Measurements from ENCODE around the gene IGFBPL1. TPM values are rescaled to one million over a fixed set of nuclear protein-coding genes. Genes with fewer than 3 reads are reported as not detected.
A peak's percentile ranks its signal among the peaks of the same experiment; 100 is the strongest.

Gene IGFBPL1
- polyA plus RNA-seq, 3 donors = not detected

GRCh38 chr9:38424918-38425317 lies 664 bp upstream of the IGFBPL1 start:
- Histone ChIP-seq H3K27ac (ENCODE audit: low read depth in 1 of 2, low read length in 2 of 2) (no peak overlapping the region), H3K9ac (ENCODE audit: insufficient read depth, low read length, poor library complexity, severe bottlenecking) (no peak overlapping the region), H3K4me2 (replicated peaks; ENCODE audit: extremely low read depth, low read length, poor library complexity, severe bottlenecking) (no peak overlapping the region), H3K4me1 (ENCODE audit: control insufficient read depth in 1 of 2, insufficient read depth in 2 of 2, low read length in 2 of 2) (no peaks in the 10 kb centered on the region), H3K79me2 (ENCODE audit: insufficient read depth, low read length) (no peaks in the 10 kb centered on the region), H3K27me3 (ENCODE audit: control insufficient read depth in 2 of 2, insufficient read depth in 2 of 2, low read length in 2 of 2) (peaks cover 36 to 44% of the 10 kb centered on the region in 2 donors), H3K9me3 (replicated peaks in 1 of 2; ENCODE audit: control insufficient read depth in 1 of 2, insufficient read depth in 1 of 2, low read length in 2 of 2) (peaks cover 0 to 5% of the 10 kb centered on the region in 2 donors), H3K4me3 (replicated peaks in 1 of 3; ENCODE audit: low read depth in 2 of 3, low read length in 3 of 3) (no peak overlapping the region), H4K20me1 (ENCODE audit: insufficient read depth, low read length) (no peaks in the 10 kb centered on the region), H2AFZ (ENCODE audit: insufficient read depth, low read depth, low read length, poor library complexity, severe bottlenecking) (no peak overlapping the region), H3K36me3 (replicated peaks in 1 of 2; ENCODE audit: control insufficient read depth in 1 of 2, insufficient read depth in 2 of 2, low read length in 2 of 2) (no peaks in the 10 kb centered on the region)
- intact Hi-C loops (cut with micrococcal nuclease) = no loop called here
- no CpG with 5 or more reads among the region's 4 CpGs for WGBS (ENCODE audit: insufficient coverage)
- peak overlapping the region in 1 of 2 donors; percentile 65 for H3K4me3 Mint-ChIP-seq
- H3K36me3 Mint-ChIP-seq = no peaks in the 10 kb centered on the region
- peaks cover 0 to 1% (median 0%) of the 10 kb centered on the region in 7 donors for H3K9me3 Mint-ChIP-seq
- no peak for DNase-seq
- TF ChIP-seq CTCF (IDR thresholded peaks at IDR 0.05) = no peak
- H3K27me3 Mint-ChIP-seq (ENCODE audit: low read depth in 3 of 3) = peaks cover 37 to 60% (median 56%) of the 10 kb centered on the region in 3 donors
- H3K4me1 Mint-ChIP-seq = peaks cover 4% of the 10 kb centered on the region
- no peak overlapping the region for H3K27ac Mint-ChIP-seq

- H3K9me3 Mint-ChIP-seq = peaks cover 0 to 1% (median 0%) of the 10 kb centered on the region in 7 donors
- no peak overlapping the region for H3K27ac ChIP-seq (ENCODE audit: low read depth in 1 of 2, low read length in 2 of 2)
- H3K9me3 ChIP-seq (replicated peaks in 1 of 2; ENCODE audit: control insufficient read depth in 1 of 2, insufficient read depth in 1 of 2, low read length in 2 of 2) = peaks cover 0 to 5% of the 10 kb centered on the region in 2 donors
- H3K4me3 Mint-ChIP-seq = peak overlapping the region in 1 of 2 donors; percentile 75
- no peaks in the 10 kb centered on the region for H3K36me3 Mint-ChIP-seq
- H3K4me1 ChIP-seq (ENCODE audit: control insufficient read depth in 1 of 2, insufficient read depth in 2 of 2, low read length in 2 of 2) = no peaks in the 10 kb centered on the region
- intact Hi-C loops (cut with micrococcal nuclease) = no loop called here
- H4K20me1 ChIP-seq (ENCODE audit: insufficient read depth, low read length) = no peaks in the 10 kb centered on the region
- H3K36me3 ChIP-seq (replicated peaks in 1 of 2; ENCODE audit: control insufficient read depth in 1 of 2, insufficient read depth in 2 of 2, low read length in 2 of 2) = no peaks in the 10 kb centered on the region
- H3K9ac ChIP-seq (ENCODE audit: insufficient read depth, low read length, poor library complexity, severe bottlenecking) = no peak overlapping the region
- H3K4me3 ChIP-seq (replicated peaks in 1 of 3; ENCODE audit: low read depth in 2 of 3, low read length in 3 of 3) = no peak overlapping the region
- H3K4me2 ChIP-seq (replicated peaks; ENCODE audit: extremely low read depth, low read length, poor library complexity, severe bottlenecking) = peak overlapping the region; percentile 34
- TF ChIP-seq CTCF (IDR thresholded peaks at IDR 0.05) = no peak
- no peak for DNase-seq
- no peak overlapping the region for H2AFZ ChIP-seq (ENCODE audit: insufficient read depth, low read depth, low read length, poor library complexity, severe bottlenecking)
- 44% methylated on average over 12 of the region's 15 CpGs for WGBS (ENCODE audit: insufficient coverage)
- no peak overlapping the region for H3K27ac Mint-ChIP-seq
- H3K27me3 ChIP-seq (ENCODE audit: control insufficient read depth in 2 of 2, insufficient read depth in 2 of 2, low read length in 2 of 2) = peaks cover 36 to 44% of the 10 kb centered on the region in 2 donors
- H3K79me2 ChIP-seq (ENCODE audit: insufficient read depth, low read length) = no peaks in the 10 kb centered on the region
- H3K4me1 Mint-ChIP-seq = peaks cover 4% of the 10 kb centered on the region
- peaks cover 37 to 58% (median 56%) of the 10 kb centered on the region in 3 donors for H3K27me3 Mint-ChIP-seq (ENCODE audit: low read depth in 3 of 3)
Measured at GRCh38 chr9:38423273-38423972, 831 bp downstream of the IGFBPL1 start.
